RCC 7860 (cell line): ENCODE data around the gene SIX2.
A peak's percentile ranks its signal among the peaks of the same experiment; 100 is the strongest.
"Not testable (repeated sequence)": the region's sequence is repeated elsewhere in the genome, so short reads cannot be mapped to it uniquely, and the experiment has no call there.

ENCODE experiments used
- DNase-seq: peaks from one replicate; pipeline ENCODE4 v3.0.0-alpha.2; 2015; ENCODE audit warnings: low spot score
- FAIRE-seq: peaks from 2 replicates; lab custom pipeline; 2012; peaks lifted over from hg19 to GRCh38; lab: Jason Lieb, UNC

SIX2 gene

GRCh38 chr2:45009303-45009927 lies at the start of gene SIX2:
Gene SIX2 (minus strand): TSS chr2:45009452. CDS start chr2:45009110, 342 bp downstream.
- DNase-seq (no peak), FAIRE-seq (no peak)

GRCh38 chr2:45055162-45055605 lies 45.9 kb upstream of the SIX2 start:
- DNase-seq (no peak), FAIRE-seq (no peak)

DNA sequence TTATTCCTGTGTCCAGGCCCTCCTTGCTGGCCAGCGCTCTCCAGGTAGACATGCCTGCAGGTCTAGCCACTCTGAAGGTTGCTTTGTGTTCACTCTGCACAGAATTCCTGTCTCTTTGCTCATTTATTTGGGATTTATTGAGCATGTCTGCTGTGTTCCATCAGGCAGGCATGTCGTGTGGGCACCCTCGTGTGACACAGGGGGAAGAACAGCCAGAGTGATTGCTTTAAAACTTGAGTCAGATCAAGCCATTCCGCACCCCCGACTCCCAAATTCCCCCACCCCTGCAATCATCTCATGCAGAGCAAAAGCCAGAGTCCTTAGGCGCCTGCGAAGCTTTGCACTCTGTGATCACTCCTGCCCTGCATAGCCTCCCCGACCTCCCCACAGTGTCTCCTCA lies 44.7 kb upstream of the SIX2 start:
- DNase-seq (no peak), FAIRE-seq (no peak)

GRCh38 chr2:45052388-45052928 lies 43.2 kb upstream of the SIX2 start:
- no peak for FAIRE-seq
- DNase-seq = no peak

- no peak for FAIRE-seq
- no peak for DNase-seq
Observed at GRCh38 chr2:45049569-45050336, 40.5 kb upstream of the SIX2 start.

DNA sequence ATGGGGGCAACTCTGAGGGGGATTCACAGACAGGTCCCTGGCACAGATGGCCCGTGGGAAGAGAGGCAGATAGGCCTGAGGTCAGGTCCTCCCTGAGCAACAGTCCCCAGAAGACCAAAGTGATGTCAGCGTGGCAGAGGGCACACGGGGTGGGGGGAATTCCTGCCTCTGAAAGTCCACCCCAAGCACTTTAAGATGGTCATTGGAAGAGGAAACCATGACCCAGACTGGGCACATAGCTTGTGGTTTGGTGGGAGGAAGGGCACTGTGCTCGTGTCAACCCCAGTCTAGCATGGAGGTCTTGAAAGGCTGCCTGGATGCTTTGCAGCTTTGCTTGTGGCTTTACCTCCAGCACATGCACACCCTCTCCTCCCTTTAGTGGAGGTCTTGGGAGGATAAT lies 38.0 kb upstream of the SIX2 start:
- DNase-seq = peak; percentile 35
- no peak for FAIRE-seq

DNA sequence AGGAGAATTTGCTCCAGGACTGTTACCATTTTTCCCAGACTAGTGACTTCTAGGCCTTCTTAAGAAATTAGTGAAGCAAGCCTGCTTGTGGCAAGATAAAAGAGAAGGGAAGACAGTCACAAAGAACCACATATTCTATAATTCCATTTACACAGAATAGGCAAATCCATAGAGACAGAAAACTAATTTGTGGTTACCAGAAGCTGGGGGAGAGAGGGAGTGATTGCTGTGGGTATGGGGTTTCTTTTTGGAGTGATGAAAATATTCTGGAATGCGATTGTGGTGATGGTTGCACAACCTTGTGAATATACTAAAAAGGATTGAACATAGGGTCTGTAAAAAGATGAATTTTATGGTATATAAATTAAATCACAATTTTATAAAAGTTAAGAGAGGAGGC lies 37.5 kb upstream of the SIX2 start:
- FAIRE-seq = no peak

GRCh38 chr2:45045706-45046105 lies 36.5 kb upstream of the SIX2 start:
- FAIRE-seq (no peak), DNase-seq (no peak)

More for the DNA sequence above, 37.5 kb upstream of the SIX2 start:
- peak; percentile 13 for DNase-seq

- no peak for DNase-seq
- FAIRE-seq = no peak
Observed at GRCh38 chr2:45044916-45045315, 35.7 kb upstream of the SIX2 start.

GRCh38 chr2:45043174-45043573 lies 33.9 kb upstream of the SIX2 start:
- DNase-seq (no peak), FAIRE-seq (no peak)

GRCh38 chr2:45042401-45042800 lies 33.1 kb upstream of the SIX2 start:
- FAIRE-seq (no peak), DNase-seq (no peak)

DNA sequence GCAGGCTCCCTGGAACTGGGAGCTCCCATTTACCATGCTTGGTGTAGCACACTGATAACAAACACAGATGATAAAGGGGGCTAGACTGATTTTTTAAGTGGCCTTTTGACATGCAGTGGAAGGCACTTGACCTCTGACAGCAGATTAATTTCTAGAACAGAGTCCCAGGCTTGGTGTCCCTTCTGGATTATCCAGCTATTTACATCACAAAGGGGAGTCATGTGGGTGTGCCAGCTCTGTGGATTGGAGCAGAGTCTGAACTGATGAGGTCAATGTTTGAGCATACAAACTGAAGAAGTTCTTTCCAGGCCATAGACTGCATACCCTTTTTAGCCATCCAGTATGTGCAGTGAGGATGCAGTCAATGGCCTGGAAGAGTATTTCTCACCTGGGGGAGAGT lies 31.5 kb upstream of the SIX2 start:
- no peak for DNase-seq
- FAIRE-seq = no peak

GRCh38 chr2:45039804-45040203 lies 30.6 kb upstream of the SIX2 start:
- not testable (repeated sequence) for DNase-seq

DNA sequence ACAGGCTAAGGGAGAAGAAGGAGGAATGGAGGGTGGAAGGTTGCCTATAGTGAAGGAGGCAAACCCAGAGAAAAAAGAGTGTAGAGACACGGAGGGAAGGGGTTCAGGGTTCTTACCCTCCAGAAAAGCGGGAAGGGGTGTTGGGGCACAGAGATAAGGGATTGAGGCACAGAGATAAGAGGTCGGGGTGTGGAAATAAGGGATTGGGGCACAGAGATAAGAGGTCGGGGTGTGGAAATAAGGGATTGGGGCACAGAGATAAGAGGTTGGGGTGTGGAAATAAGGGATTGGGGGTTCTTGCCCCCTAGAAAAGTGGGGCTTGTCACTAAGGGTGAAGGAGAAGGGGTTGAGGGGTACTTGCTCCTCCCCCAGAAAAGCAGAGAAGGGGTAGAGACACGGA lies 29.6 kb upstream of the SIX2 start:
- not testable (repeated sequence) for FAIRE-seq, DNase-seq

More at GRCh38 chr2:45039804-45040203, 30.6 kb upstream of the SIX2 start:
- FAIRE-seq = not testable (repeated sequence)

GRCh38 chr2:45033302-45033701 lies 24.1 kb upstream of the SIX2 start:
- FAIRE-seq (no peak), DNase-seq (no peak)

- no peak for DNase-seq
- no peak for FAIRE-seq
Observed at GRCh38 chr2:45031028-45031427, 21.8 kb upstream of the SIX2 start.

DNA sequence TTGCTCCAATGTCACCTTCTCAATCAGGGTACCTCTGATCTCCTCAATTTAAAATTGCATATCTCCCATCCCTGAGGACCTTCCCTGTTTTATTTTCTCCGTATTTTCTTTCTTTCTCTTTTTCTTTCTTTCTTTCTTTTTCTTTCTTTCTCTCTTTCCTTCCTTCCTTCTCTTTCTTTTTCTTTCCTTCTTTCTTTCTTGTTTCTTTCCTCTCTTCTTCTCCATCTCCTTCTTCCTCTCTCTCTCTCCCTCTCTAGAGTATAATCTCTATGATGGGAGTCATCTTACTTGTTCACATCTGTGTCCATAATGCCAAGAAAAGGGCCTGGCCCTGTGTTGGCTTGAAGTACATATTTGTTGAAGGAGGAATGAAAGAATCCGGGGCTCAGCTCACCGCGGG lies 21.3 kb upstream of the SIX2 start:
- DNase-seq (no peak), FAIRE-seq (no peak)

DNA sequence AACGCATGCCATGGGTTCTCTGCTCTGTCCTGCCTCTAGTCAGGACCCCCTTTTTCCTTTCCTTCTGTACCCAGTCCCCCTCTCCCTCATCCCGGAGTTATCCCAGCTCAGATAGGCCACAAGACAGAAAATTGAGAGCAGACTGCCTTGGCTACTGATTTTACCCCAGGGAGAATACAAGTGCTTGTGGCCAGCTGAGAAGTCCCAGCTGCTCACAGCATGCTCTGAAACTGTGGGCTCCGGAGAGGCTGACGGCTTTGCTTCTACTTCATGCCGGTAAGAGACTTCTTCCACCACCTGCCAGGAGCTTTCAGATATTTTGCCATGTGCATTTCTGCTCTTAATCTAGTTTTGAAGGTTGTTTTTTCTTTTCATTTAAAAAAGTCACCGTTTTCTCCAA lies 20.0 kb upstream of the SIX2 start:
- no peak for FAIRE-seq
- DNase-seq = no peak

GRCh38 chr2:45028276-45028675 lies 19.0 kb upstream of the SIX2 start:
- FAIRE-seq (no peak), DNase-seq (peak; percentile 39)

GRCh38 chr2:45026924-45027450 lies 17.7 kb upstream of the SIX2 start:
- FAIRE-seq (no peak), DNase-seq (no peak)

GRCh38 chr2:45024600-45025291 lies 15.5 kb upstream of the SIX2 start:
- peak; percentile 88 for DNase-seq
- FAIRE-seq = peak; percentile 75
